ENCODE data around the gene DEGS2.

GRCh38 chr14:100168506-100168905 is 9.1 kb upstream of the DEGS2 start:
- TF ChIP-seq CTCF (IDR thresholded peaks at IDR 0.05) = no peak
- no peak for TF ChIP-seq POLR2A (IDR thresholded peaks at IDR 0.05)

Data from thyroid gland (tissue), 4 donors.